Measurements from ENCODE around the gene SMIM1. TPM values are rescaled to one million over a fixed set of nuclear protein-coding genes. Genes with fewer than 3 reads are reported as not detected.

SMIM1 gene
- total RNA-seq, 1 experiment from 2014 or later, result 5.5 TPM

- Histone ChIP-seq H3K27ac (ENCODE audit: low read depth, low read length) (no peak overlapping the region), H3K4me3 (replicated peaks in 1 of 2; ENCODE audit: low read depth in 1 of 2, low read length in 2 of 2) (no peak overlapping the region), H3K36me3 (ENCODE audit: control insufficient read depth in 1 of 2, insufficient read depth in 2 of 2, low read length in 2 of 2) (no peaks in the 10 kb centered on the region), H3K9me2 (ENCODE audit: insufficient read depth) (no peaks in the 10 kb centered on the region), H4K20me1 (ENCODE audit: insufficient read depth) (no peaks in the 10 kb centered on the region), H3K27me3 (ENCODE audit: insufficient read depth, low read length) (no peaks in the 10 kb centered on the region), H3K9me3 (ENCODE audit: control insufficient read depth in 1 of 2, insufficient read depth in 1 of 2, low read depth in 1 of 2, low read length in 2 of 2) (no peaks in the 10 kb centered on the region), H3K4me2 (ENCODE audit: low read length) (no peak overlapping the region), H2AFZ (ENCODE audit: low read depth, low read length, poor library complexity, severe bottlenecking) (no peak overlapping the region), H3K4me1 (ENCODE audit: control insufficient read depth in 1 of 2, insufficient read depth in 2 of 2, low read length in 2 of 2) (no peaks in the 10 kb centered on the region), H3K79me2 (ENCODE audit: insufficient read depth, low read length) (no peaks in the 10 kb centered on the region), H3K9ac (ENCODE audit: low read length) (no peak overlapping the region)
- no peak for DNase-seq (ENCODE audit: low read depth, low spot score)
- no peak for ATAC-seq
- TF ChIP-seq TCF7L2 (IDR thresholded peaks at IDR 0.05; ENCODE audit: borderline replicate concordance, extremely low read depth, insufficient read depth, insufficient read length) (no peak), ZNF274 (IDR thresholded peaks at IDR 0.05; ENCODE audit: low read depth, low read length) (no peak), SP1 (IDR thresholded peaks at IDR 0.05; ENCODE audit: low read depth) (no peak)
- RAD21 ChIA-PET (ENCODE audit: low non-redundant PET in 1 of 2, low total read pairs in 2 of 2, uncharacterized antibody in 2 of 2, unreplicated experiment in 2 of 2), result no interaction called here
- BruUV-seq (replicated peaks), result no TSS peak
- POLR2A ChIA-PET, result no interaction called here
- CTCF ChIA-PET, result no interaction called here
- intact Hi-C loops (cut with micrococcal nuclease), result no loop called here
These were observed 45.3 kb upstream of the SMIM1 start for GRCh38 chr1:3727042-3727824.

GRCh38 chr1:3727825-3728776, 44.4 kb upstream of the SMIM1 start:
- Histone ChIP-seq H3K36me3 (ENCODE audit: control insufficient read depth in 1 of 2, insufficient read depth in 2 of 2, low read length in 2 of 2) (no peaks in the 10 kb centered on the region), H2AFZ (ENCODE audit: low read depth, low read length, poor library complexity, severe bottlenecking) (no peak overlapping the region), H3K4me2 (ENCODE audit: low read length) (no peak overlapping the region), H3K9ac (ENCODE audit: low read length) (no peak overlapping the region), H3K79me2 (ENCODE audit: insufficient read depth, low read length) (no peaks in the 10 kb centered on the region), H4K20me1 (ENCODE audit: insufficient read depth) (no peaks in the 10 kb centered on the region), H3K9me3 (ENCODE audit: control insufficient read depth in 1 of 2, insufficient read depth in 1 of 2, low read depth in 1 of 2, low read length in 2 of 2) (no peaks in the 10 kb centered on the region), H3K4me3 (replicated peaks in 1 of 2; ENCODE audit: low read depth in 1 of 2, low read length in 2 of 2) (no peak overlapping the region), H3K9me2 (ENCODE audit: insufficient read depth) (no peaks in the 10 kb centered on the region), H3K4me1 (ENCODE audit: control insufficient read depth in 1 of 2, insufficient read depth in 2 of 2, low read length in 2 of 2) (no peaks in the 10 kb centered on the region), H3K27ac (ENCODE audit: low read depth, low read length) (no peak overlapping the region), H3K27me3 (ENCODE audit: insufficient read depth, low read length) (no peaks in the 10 kb centered on the region)
- DNase-seq (ENCODE audit: low read depth, low spot score) (no peak), ATAC-seq (no peak)
- no TSS peak for BruUV-seq (replicated peaks)
- ChIA-PET RAD21 (ENCODE audit: low non-redundant PET in 1 of 2, low total read pairs in 2 of 2, uncharacterized antibody in 2 of 2, unreplicated experiment in 2 of 2) (no interaction called here), CTCF (no interaction called here), POLR2A (no interaction called here)
- intact Hi-C loops (cut with micrococcal nuclease), result no loop called here
- no peak for TF ChIP-seq ZFX (IDR thresholded peaks at IDR 0.05)
- TF ChIP-seq REST (IDR thresholded peaks at IDR 0.05; ENCODE audit: low read depth), result no peak
- TF ChIP-seq CTCF (IDR thresholded peaks at IDR 0.05 in 2 of 3, conservative IDR thresholded peaks at IDR 0.05 in 1 of 3; ENCODE audit: borderline replicate concordance in 1 of 3, insufficient read depth in 1 of 3, low read depth in 2 of 3, low read length in 2 of 3), result no peak
- no peak for TF ChIP-seq EZH2phosphoT487 (IDR thresholded peaks at IDR 0.05; ENCODE audit: borderline replicate concordance)
- TF ChIP-seq RAD21 (IDR thresholded peaks at IDR 0.05; ENCODE audit: low read depth), result no peak
- TF ChIP-seq TCF7L2 (IDR thresholded peaks at IDR 0.05; ENCODE audit: borderline replicate concordance, extremely low read depth, insufficient read depth, insufficient read length), result no peak
- no peak for TF ChIP-seq SRF (IDR thresholded peaks at IDR 0.05; ENCODE audit: low read depth)
- no peak for TF ChIP-seq ELF1 (IDR thresholded peaks at IDR 0.05; ENCODE audit: borderline replicate concordance, low read depth)
- no peak for TF ChIP-seq CEBPB (IDR thresholded peaks at IDR 0.05; ENCODE audit: low read depth)
- TF ChIP-seq EZH2 (IDR thresholded peaks at IDR 0.05), result no peak
- no peak for TF ChIP-seq EGR1 (IDR thresholded peaks at IDR 0.05; ENCODE audit: low read depth)
